Stimulated activated naive B cell treated with anti-CD40 and anti-IgM and Interleukin-4, amounts not matched to agents 10 μg/mL and 1 μg/mL and 100 μg/mL, for 72 hours (primary cell): ENCODE results near the gene KRTAP20-4.

ENCODE experiments used
- ATAC-seq, 2 donors: fragments of 150-1000 bp; cut with Tn5 transposase; replicated peaks; 2 replicates each; pipeline ENCODE4 v1.10.0; 2021; ENCODE audit warnings: moderate library complexity in 1 of 2
- DNase-seq: peaks from one replicate; pipeline ENCODE4 v3.0.0; 2021
- H3K27ac Mint-ChIP-seq: one replicate; pipeline ENCODE4 v1.8.0; 2022; ENCODE audit warnings: mild to moderate bottlenecking, mixed read lengths
- H3K27me3 Mint-ChIP-seq, 2 donors: one replicate each; pipeline ENCODE4 v1.8.0; 2022; ENCODE audit warnings: mixed read lengths in 2 of 2
- H3K36me3 Mint-ChIP-seq, 2 donors: one replicate each; pipeline ENCODE4 v1.8.0; 2022; ENCODE audit warnings: mixed read lengths in 2 of 2, mild to moderate bottlenecking in 1 of 2
- H3K4me1 Mint-ChIP-seq, 2 donors: one replicate each; pipeline ENCODE4 v1.8.0; 2022; ENCODE audit warnings: mixed read lengths in 2 of 2, mild to moderate bottlenecking in 1 of 2
- H3K4me3 Mint-ChIP-seq, 2 donors: one replicate each; pipeline ENCODE4 v1.8.0; 2022; ENCODE audit warnings: mild to moderate bottlenecking in 2 of 2, mixed read lengths in 2 of 2, moderate library complexity in 1 of 2
- H3K9me3 Mint-ChIP-seq, 2 donors: one replicate each; pipeline ENCODE4 v1.8.0; 2022; ENCODE audit warnings: mixed read lengths in 2 of 2, mild to moderate bottlenecking in 1 of 2

KRTAP20-4 gene

DNA sequence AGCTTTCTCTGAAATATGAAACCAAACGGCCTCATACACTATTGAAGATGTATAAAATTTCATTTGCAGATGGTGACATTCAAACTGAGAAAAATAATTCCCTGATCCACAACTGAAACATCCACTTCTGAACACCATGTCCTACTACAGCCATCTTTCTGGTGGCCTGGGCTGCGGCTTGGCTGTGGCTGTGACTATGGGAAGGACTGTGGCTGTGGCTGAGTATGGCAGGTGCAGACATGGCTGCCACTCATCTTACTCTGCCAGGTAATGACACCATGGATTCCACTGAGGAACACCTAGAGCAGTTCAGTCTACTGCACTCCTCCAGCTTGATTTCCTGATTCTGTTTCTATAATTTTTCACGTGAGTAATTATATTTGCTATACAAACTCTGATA is at the start of gene KRTAP20-4:
KRTAP20-4 (plus strand) TSS at position 106 of the 400 bp plus-strand sequence.
- DNase-seq (no peak), ATAC-seq (no peak)
- H3K27me3 Mint-ChIP-seq, result no peaks in the 10 kb centered on the region
- H3K27ac Mint-ChIP-seq, result no peak within 1 kb of the TSS
- H3K36me3 Mint-ChIP-seq, result no peaks in the 10 kb centered on the region
- H3K4me3 Mint-ChIP-seq, result no peak within 1 kb of the TSS
- H3K9me3 Mint-ChIP-seq, result peaks cover 0 to 3% of the 10 kb centered on the region in 2 donors
- H3K4me1 Mint-ChIP-seq, result no peaks in the 10 kb centered on the region

DNA sequence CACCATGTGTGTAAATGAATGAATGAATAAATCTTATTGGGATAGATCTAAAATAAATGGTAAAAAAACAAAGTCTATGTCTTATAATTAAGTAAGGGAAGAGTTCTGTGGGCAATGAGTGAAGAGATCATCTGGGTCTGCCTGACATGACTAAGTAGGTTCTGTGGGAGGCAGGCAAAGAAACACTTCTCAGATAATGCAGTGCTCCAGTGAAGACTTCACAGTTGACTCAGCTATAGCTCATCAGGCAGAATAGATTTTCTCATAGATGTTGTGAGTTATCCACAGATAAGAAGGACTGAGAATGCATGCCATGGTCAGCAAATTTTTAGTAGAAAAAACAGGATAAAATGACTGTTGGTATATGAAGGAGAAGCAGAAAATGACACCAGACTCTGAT is 42.7 kb upstream of the KRTAP20-4 start:
- Mint-ChIP-seq H3K27me3 (no peaks in the 10 kb centered on the region), H3K9me3 (no peaks in the 10 kb centered on the region)

DNA sequence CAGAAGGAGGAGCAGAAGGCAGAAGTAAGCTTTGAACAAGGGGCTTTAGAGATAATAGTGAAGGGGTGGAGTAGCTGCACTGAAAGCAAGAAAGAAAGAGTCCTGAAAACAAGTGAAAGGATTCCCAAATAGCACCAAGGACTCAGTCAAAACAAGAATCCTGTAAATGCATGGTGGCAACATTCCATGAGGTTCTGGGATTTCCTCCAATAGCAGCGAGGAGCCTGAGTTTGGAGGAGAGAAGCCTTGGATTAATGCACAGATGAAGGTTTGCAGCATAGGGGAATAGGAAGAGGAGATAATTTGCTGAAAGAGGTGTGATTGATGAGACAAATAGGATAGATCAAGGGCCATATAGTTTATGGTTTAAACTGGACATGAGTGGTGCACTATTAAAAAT is 41.1 kb upstream of the KRTAP20-4 start:
- no peak overlapping the region for H3K27ac Mint-ChIP-seq
- H3K27me3 Mint-ChIP-seq, result no peaks in the 10 kb centered on the region
- no peaks in the 10 kb centered on the region for H3K4me1 Mint-ChIP-seq
- no peaks in the 10 kb centered on the region for H3K9me3 Mint-ChIP-seq
- ATAC-seq (no peak), DNase-seq (no peak)
- H3K4me3 Mint-ChIP-seq, result no peak overlapping the region
- no peaks in the 10 kb centered on the region for H3K36me3 Mint-ChIP-seq

More for the DNA sequence above, 42.7 kb upstream of the KRTAP20-4 start:
- H3K36me3 Mint-ChIP-seq, result no peaks in the 10 kb centered on the region
- no peaks in the 10 kb centered on the region for H3K4me1 Mint-ChIP-seq
- ATAC-seq (no peak), DNase-seq (no peak)
- H3K27ac Mint-ChIP-seq, result no peak overlapping the region
- no peak overlapping the region for H3K4me3 Mint-ChIP-seq

DNA sequence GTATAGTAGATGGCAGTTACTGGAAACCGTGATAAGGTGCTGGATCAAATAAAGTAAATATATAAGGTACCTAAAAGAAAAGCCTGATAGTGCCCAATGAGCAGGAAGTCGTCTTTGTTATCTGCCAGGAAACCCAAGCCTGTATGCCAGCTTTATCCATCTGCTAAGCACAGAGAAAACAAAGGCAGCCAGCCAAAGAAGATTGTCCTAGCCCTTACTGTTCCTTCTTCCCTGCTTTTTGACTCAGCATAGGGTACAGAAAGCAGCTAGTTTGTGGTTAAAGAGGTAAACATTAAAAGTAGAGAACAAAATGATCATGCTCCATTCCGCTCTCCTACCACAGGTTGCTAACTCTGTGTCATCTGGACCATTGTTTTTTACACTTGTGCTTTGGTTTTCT is 40.3 kb upstream of the KRTAP20-4 start:
- DNase-seq, result no peak
- ATAC-seq, result no peak
- H3K4me3 Mint-ChIP-seq, result no peak overlapping the region
- no peaks in the 10 kb centered on the region for H3K36me3 Mint-ChIP-seq
- no peaks in the 10 kb centered on the region for H3K9me3 Mint-ChIP-seq
- H3K27me3 Mint-ChIP-seq, result no peaks in the 10 kb centered on the region
- H3K27ac Mint-ChIP-seq, result no peak overlapping the region
- no peaks in the 10 kb centered on the region for H3K4me1 Mint-ChIP-seq

DNA sequence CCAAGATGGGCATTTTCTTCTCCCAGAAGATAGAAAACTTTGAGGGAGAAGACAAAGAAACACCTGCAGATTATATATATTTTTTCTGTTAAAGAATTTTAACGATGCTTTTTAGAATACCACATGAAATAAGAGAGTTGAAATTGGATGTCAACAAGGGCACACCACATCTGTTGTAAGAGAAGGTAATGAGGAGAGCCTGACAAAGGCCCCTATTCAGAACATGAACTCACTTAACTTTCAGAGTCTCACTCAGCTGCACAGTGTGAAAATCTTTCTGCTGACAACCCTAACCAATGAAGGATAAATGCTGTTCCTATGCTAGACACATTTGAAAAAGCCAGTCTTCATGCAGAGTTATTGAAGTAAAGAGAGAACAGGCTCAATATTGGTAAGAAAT is 37.6 kb upstream of the KRTAP20-4 start:
- Mint-ChIP-seq H3K36me3 (no peaks in the 10 kb centered on the region), H3K27me3 (no peaks in the 10 kb centered on the region), H3K27ac (no peak overlapping the region), H3K4me1 (no peaks in the 10 kb centered on the region), H3K4me3 (no peak overlapping the region), H3K9me3 (no peaks in the 10 kb centered on the region)
- DNase-seq (no peak), ATAC-seq (no peak)

DNA sequence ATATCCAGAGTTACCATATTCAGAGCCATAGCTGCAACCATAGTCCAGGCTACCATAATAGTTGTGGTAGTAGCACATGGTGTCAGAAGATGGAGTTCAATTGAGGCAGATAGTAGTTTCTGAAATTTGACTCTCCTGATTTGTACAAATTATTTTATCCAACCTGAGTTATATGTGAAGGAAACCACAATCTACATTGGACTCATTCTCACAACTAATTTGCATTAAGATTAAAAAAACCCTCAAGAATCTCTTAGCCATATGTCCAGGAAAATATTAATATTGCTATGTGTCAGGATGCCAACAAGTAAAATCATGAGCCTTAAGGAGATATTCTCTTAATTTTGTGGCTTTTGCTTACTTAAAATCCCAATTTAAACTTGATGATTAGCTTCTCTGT is 30.1 kb upstream of the KRTAP20-4 start, which contains the start of gene KRTAP22-2:
KRTAP22-2 (minus strand) TSS at position 101 of the 400 bp plus-strand sequence.
- Mint-ChIP-seq H3K4me3 (no peak within 1 kb of the TSS), H3K9me3 (no peaks in the 10 kb centered on the region), H3K4me1 (no peaks in the 10 kb centered on the region), H3K36me3 (no peaks in the 10 kb centered on the region), H3K27me3 (no peaks in the 10 kb centered on the region), H3K27ac (no peak within 1 kb of the TSS)
- ATAC-seq (no peak), DNase-seq (no peak)

DNA sequence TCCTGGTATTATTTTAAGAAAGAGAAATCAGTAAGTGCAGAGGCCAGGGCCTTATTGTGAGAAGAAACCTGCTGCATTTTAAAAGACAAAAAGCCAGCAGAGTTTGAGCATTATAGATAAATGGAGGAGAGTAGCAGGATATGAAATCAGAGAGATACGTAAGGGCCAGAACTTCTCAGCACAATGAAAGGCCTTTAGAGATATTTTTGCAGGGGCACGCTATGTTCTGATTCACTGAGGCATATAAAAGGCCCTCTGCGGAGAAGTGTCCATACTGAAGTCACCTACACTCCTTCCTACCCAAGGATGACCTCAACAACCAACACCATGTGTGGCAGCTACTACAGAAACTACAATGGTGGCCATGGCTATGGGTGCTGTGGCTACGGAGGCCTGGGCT is 28.3 kb upstream of the KRTAP20-4 start, which contains the start of gene KRTAP6-3:
KRTAP6-3 (plus strand) TSS at position 301 of the 400 bp plus-strand sequence; CDS start at position 307, 6 bp downstream.
- Mint-ChIP-seq H3K27me3 (no peaks in the 10 kb centered on the region), H3K27ac (no peak within 1 kb of the TSS), H3K9me3 (no peaks in the 10 kb centered on the region), H3K4me3 (no peak within 1 kb of the TSS), H3K4me1 (no peaks in the 10 kb centered on the region), H3K36me3 (no peaks in the 10 kb centered on the region)
- DNase-seq (no peak), ATAC-seq (no peak)

DNA sequence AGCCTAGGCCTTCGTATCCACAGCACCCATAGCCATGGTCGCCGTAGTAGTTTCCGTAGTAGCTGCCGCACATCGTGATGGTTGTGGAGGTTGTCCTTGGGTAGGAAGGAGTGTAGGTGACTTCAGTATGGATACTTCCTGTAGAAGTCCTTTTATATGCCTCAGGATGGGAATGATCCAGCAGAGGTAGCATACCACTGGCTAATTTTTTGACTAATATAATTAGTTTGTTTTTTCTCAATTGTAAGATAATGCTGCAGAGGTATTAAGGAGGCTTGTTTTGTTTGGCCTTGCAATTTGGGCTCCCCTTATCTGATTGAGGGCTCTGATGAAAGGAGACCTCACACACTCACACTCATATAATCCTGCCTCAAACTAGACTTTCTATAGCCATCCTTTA is 21.6 kb upstream of the KRTAP20-4 start, which contains the start of gene KRTAP6-2:
KRTAP6-2 (minus strand) TSS at position 101 of the 400 bp plus-strand sequence; CDS start at position 73, 28 bp downstream.
- ATAC-seq (no peak), DNase-seq (no peak)
- Mint-ChIP-seq H3K27me3 (no peaks in the 10 kb centered on the region), H3K4me1 (no peaks in the 10 kb centered on the region), H3K9me3 (peaks cover 4 to 7% of the 10 kb centered on the region in 2 donors), H3K4me3 (no peak within 1 kb of the TSS), H3K27ac (no peak within 1 kb of the TSS), H3K36me3 (no peaks in the 10 kb centered on the region)

DNA sequence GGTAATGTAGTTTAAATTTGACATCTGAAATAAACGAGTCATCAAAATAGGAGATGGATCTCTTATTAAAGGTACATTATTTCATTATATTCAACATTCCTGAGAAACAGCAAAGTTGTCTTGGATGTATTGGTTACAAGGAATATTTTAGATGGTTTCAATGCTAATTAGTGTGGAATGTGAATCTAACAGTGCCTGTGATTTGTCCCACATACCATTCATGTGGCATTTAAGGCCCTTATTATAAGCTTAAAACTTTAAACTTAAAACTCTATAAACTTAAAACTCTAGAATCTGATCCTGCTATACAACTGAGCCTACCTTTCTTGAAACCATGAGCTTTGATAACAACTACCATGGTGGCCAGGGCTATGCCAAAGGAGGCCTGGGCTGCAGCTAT is 19.6 kb upstream of the KRTAP20-4 start, which contains the start of gene KRTAP22-1:
KRTAP22-1 (plus strand) TSS at position 301 of the 400 bp plus-strand sequence.
- Mint-ChIP-seq H3K4me3 (no peak within 1 kb of the TSS), H3K9me3 (peaks cover 4 to 7% of the 10 kb centered on the region in 2 donors), H3K27me3 (no peaks in the 10 kb centered on the region), H3K36me3 (no peaks in the 10 kb centered on the region), H3K27ac (no peak within 1 kb of the TSS), H3K4me1 (no peaks in the 10 kb centered on the region)
- ATAC-seq, result no peak
- no peak for DNase-seq

DNA sequence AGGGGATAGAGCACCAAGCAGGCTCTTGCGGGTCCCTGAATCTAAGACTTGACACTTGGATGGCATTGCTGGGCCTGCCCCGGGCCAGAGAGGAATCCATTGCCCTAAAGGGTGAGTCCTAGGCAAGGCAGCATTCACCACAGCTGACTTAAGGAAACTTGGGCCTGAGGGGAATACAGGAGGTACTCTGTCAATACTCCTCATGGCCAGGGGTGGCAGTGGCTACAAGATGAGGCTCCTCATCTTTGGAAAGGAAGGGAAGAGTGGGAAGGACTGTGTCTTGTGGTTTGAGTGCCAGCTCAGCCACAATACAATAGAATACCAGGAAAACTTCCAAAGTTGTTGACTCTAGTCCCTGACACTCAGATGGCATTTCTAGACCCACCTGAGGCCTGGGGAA is 14.5 kb upstream of the KRTAP20-4 start:
- peaks cover 7 to 10% of the 10 kb centered on the region in 2 donors for H3K9me3 Mint-ChIP-seq
- H3K36me3 Mint-ChIP-seq, result no peaks in the 10 kb centered on the region
- no peaks in the 10 kb centered on the region for H3K27me3 Mint-ChIP-seq
- no peaks in the 10 kb centered on the region for H3K4me1 Mint-ChIP-seq
- ATAC-seq, result peak in 1 of 2 donors; percentile 16
- H3K4me3 Mint-ChIP-seq, result no peak overlapping the region
- no peak for DNase-seq
- H3K27ac Mint-ChIP-seq, result no peak overlapping the region

DNA sequence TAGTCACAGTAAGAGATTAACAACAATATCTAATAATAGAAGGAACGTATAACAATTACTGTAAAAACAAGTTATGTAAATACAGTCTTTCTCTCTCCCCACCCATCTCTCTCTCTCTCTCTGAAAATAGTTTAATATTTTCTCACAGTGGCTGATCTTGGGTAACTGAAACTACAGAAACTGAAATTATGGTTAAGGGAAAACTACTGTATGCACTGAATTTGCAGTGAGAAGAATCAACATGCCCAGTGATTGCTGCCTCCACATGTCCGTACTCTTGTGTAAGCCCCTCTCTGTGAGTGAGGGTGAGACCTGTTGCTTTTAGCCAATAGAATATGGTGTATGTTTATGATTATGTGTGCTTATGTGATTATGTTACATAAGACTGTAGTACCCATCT is 8.3 kb upstream of the KRTAP20-4 start:
- DNase-seq (no peak), ATAC-seq (no peak)
- Mint-ChIP-seq H3K36me3 (no peaks in the 10 kb centered on the region), H3K4me1 (no peaks in the 10 kb centered on the region), H3K27ac (no peak overlapping the region), H3K27me3 (no peaks in the 10 kb centered on the region), H3K9me3 (peaks cover 0 to 8% of the 10 kb centered on the region in 2 donors), H3K4me3 (no peak overlapping the region)

DNA sequence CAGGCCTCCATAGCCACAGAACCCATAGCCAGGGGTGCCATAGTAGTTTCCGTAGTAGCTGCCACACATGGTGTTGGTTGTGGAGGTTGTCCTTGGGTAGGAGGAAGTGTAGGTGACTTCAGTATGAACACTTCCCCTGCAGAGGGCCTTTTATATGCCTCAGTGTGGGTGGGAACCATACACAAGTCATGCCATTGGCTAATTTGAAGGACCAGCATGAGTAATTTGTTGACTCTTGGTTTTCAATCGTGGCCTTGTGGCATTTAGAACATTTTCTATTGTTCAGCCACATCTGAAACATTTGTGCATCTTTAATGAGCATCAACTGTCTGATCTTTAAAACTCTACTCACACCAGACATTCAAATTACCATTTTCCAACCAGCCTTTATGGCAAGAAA is 6.6 kb upstream of the KRTAP20-4 start, which contains the start of gene KRTAP6-1:
KRTAP6-1 (minus strand) TSS at position 95 of the 400 bp plus-strand sequence; CDS start at position 69, 26 bp downstream.
- ATAC-seq (no peak), DNase-seq (no peak)
- no peaks in the 10 kb centered on the region for H3K4me1 Mint-ChIP-seq
- no peak within 1 kb of the TSS for H3K4me3 Mint-ChIP-seq
- H3K36me3 Mint-ChIP-seq, result no peaks in the 10 kb centered on the region
- H3K27ac Mint-ChIP-seq, result no peak within 1 kb of the TSS
- no peaks in the 10 kb centered on the region for H3K27me3 Mint-ChIP-seq
- peaks cover 0 to 5% of the 10 kb centered on the region in 2 donors for H3K9me3 Mint-ChIP-seq

DNA sequence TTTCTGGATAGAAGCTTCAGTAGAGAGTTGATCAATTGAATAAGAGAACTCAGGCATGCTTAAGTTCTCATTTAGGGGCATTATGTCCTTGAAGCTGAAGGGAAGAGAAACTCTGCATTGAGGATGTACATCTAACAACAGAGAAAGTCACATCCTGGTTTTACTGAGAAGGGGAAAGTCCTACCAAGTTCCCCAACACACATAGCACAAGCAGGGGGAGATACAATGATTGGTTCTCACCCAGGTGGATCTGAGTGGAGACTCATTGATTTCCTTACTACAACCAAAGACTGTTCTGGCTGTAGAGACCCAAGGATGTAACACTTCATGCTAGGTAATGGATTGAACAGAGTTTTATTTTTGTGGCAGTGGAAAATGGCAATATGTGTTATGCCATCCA is 5.2 kb upstream of the KRTAP20-4 start:
- Mint-ChIP-seq H3K27me3 (no peaks in the 10 kb centered on the region), H3K36me3 (no peaks in the 10 kb centered on the region), H3K4me1 (no peaks in the 10 kb centered on the region), H3K4me3 (no peak overlapping the region), H3K27ac (no peak overlapping the region), H3K9me3 (peaks cover 0 to 4% of the 10 kb centered on the region in 2 donors)
- no peak for DNase-seq
- peak; percentile 69 to 71 for ATAC-seq

DNA sequence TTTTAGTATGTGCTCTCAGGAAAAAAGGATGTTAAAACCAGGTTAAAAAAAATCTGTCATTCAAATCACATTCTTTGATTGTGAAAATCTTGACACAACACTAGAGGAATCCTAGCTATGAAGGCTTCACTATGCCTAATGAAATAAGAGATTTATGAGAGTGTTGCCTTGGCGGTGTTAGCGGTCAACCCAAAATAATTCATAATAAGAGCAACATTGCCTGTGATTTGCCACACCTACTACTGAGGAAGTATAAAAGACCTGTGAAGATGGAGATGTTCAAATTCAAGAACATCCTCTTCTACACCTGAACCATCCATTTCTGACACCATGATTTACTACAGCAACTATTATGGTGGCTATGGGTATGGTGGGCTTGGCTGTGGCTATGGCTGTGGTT is 4.3 kb upstream of the KRTAP20-4 start, which contains the start of gene KRTAP20-1:
KRTAP20-1 (plus strand) TSS at position 301 of the 400 bp plus-strand sequence; CDS start at position 331, 30 bp downstream.
- Mint-ChIP-seq H3K27ac (no peak within 1 kb of the TSS), H3K36me3 (no peaks in the 10 kb centered on the region), H3K4me3 (no peak within 1 kb of the TSS), H3K4me1 (no peaks in the 10 kb centered on the region), H3K27me3 (no peaks in the 10 kb centered on the region), H3K9me3 (no peaks in the 10 kb centered on the region)
- no peak for DNase-seq
- ATAC-seq, result no peak

DNA sequence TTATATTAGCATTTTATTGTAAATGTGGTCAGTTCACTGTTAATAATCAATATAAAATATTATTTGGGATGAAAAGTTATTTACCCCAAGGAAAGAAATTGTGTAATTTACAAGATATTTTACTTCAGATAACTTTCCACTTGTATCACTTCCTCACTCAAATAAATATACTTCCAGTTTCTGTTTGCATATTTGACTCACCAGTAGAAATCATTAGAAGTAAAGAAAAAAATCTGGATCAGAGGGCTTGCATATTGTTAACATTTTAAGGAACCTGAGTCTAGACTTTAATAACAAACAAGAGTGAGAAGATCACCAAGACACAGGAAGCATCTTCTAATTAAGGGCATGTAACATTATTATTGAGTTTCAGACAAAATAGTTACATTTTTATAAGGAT is 347 bp upstream of the KRTAP20-4 start:
- DNase-seq, result no peak
- H3K27me3 Mint-ChIP-seq, result no peaks in the 10 kb centered on the region
- H3K27ac Mint-ChIP-seq, result no peak overlapping the region

More for the DNA sequence above, 347 bp upstream of the KRTAP20-4 start:
- Mint-ChIP-seq H3K4me1 (no peaks in the 10 kb centered on the region), H3K4me3 (no peak overlapping the region), H3K9me3 (peaks cover 0 to 2% of the 10 kb centered on the region in 2 donors), H3K36me3 (no peaks in the 10 kb centered on the region)
- no peak for ATAC-seq
